Measurements from ENCODE around the gene STEAP2.

GRCh38 chr7:90224195-90224594 lies 12.7 kb downstream of the STEAP2 start:
- TF ChIP-seq, protein P1, sequence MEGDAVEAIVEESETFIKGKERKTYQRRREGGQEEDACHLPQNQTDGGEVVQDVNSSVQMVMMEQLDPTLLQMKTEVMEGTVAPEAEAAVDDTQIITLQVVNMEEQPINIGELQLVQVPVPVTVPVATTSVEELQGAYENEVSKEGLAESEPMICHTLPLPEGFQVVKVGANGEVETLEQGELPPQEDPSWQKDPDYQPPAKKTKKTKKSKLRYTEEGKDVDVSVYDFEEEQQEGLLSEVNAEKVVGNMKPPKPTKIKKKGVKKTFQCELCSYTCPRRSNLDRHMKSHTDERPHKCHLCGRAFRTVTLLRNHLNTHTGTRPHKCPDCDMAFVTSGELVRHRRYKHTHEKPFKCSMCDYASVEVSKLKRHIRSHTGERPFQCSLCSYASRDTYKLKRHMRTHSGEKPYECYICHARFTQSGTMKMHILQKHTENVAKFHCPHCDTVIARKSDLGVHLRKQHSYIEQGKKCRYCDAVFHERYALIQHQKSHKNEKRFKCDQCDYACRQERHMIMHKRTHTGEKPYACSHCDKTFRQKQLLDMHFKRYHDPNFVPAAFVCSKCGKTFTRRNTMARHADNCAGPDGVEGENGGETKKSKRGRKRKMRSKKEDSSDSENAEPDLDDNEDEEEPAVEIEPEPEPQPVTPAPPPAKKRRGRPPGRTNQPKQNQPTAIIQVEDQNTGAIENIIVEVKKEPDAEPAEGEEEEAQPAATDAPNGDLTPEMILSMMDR (IDR thresholded peaks at IDR 0.05), result no peak
- TF ChIP-seq POLR2AphosphoS5 (IDR thresholded peaks at IDR 0.05), result no peak
- no peak for TF ChIP-seq POLR2A (IDR thresholded peaks at IDR 0.05)
- no peak for TF ChIP-seq EP300 (IDR thresholded peaks at IDR 0.05)

Measured in sigmoid colon (tissue), 4 donors.